GM19397 (cell line): ENCODE measurements around the gene TMEM63C.

Source experiments
- ATAC-seq: cut with Tn5 transposase; IDR thresholded peaks from one replicate; pipeline ENCODE4 v1.9.1; 2021; ENCODE audit warnings: mild to moderate bottlenecking, moderate library complexity; ENCODE audit not compliant: unreplicated experiment

TMEM63C gene, protein sequence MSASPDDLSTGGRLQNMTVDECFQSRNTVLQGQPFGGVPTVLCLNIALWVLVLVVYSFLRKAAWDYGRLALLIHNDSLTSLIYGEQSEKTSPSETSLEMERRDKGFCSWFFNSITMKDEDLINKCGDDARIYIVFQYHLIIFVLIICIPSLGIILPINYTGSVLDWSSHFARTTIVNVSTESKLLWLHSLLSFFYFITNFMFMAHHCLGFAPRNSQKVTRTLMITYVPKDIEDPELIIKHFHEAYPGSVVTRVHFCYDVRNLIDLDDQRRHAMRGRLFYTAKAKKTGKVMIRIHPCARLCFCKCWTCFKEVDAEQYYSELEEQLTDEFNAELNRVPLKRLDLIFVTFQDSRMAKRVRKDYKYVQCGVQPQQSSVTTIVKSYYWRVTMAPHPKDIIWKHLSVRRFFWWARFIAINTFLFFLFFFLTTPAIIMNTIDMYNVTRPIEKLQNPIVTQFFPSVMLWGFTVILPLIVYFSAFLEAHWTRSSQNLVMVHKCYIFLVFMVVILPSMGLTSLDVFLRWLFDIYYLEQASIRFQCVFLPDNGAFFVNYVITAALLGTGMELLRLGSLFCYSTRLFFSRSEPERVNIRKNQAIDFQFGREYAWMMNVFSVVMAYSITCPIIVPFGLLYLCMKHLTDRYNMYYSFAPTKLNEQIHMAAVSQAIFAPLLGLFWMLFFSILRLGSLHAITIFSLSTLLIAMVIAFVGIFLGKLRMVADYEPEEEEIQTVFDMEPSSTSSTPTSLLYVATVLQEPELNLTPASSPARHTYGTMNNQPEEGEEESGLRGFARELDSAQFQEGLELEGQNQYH

DNA sequence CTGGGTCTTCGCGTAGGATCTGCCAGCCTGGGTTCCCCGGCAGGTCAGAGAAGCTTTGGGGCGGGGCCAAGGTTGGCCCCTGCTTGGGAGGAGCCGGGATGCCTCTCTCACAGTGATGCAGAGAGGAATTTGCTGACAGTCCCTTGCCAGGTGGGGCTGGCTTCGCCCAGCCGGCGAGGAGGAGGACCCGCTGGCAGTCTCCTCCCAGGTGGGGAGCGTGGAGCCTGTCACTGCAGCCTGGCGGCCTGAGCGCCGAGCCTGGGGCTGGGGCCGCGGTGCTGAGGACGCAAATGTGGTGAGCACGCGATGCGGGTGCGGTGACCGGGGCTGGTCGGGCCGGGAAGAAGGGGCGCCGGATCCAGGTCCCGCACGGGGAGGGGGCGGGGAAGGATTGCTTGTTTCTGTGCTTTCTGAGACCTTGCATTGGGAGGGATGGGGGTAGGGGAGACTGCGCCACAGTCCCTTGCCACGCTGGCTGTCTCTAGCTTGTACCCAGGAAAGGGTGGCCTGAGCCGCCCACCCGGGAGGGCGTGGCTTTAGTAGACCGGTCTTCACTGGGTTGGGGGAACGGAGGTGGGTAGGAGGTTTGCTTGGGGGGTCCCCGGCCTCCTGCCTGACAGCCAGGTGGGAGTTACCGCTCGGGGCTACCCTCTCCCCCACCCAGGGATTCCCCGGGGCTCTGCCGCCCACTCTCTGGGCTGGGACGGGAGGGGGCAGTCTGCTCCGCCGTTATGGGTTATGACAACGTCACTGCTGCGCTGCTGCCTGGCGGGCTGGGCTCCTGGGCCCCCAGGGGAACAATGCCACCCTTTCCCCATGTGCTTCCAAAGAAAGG, at the start of gene TMEM63C:
TMEM63C (plus strand) TSS at position 196 of the 835 bp plus-strand sequence. CDS start 37,016 bp downstream, outside the sequence.
- no peak for ATAC-seq

DNA sequence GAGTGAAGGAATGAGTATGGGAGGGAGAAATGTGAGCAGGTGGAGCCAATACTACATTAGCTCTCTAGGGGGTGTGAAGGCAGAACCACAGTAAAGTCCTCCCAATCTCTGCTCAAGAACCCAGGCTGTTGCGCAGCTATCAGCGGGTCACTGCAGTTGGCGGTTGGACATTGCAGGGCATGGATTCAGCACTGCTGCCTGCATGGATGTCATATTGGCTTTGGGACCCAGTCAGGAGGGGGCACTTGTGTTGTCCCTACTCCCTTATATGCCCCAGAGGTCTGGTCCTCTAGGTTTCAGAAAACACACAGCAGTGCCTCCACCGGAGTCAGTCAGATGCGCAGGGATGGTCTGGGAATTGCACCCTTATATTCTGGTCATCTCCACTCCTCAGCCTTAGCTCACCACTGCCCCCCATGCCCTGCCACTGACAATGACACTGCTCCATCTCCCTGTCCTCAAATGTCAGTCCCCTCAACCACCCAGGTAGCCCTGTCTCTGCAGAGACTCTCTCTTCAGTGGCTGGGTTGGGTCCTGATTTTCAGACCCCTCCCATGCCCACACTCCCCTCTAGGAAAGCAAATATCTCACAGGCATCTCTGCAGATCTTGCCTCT, 49.6 kb upstream of the TMEM63C start:
- ATAC-seq, result no peak

DNA sequence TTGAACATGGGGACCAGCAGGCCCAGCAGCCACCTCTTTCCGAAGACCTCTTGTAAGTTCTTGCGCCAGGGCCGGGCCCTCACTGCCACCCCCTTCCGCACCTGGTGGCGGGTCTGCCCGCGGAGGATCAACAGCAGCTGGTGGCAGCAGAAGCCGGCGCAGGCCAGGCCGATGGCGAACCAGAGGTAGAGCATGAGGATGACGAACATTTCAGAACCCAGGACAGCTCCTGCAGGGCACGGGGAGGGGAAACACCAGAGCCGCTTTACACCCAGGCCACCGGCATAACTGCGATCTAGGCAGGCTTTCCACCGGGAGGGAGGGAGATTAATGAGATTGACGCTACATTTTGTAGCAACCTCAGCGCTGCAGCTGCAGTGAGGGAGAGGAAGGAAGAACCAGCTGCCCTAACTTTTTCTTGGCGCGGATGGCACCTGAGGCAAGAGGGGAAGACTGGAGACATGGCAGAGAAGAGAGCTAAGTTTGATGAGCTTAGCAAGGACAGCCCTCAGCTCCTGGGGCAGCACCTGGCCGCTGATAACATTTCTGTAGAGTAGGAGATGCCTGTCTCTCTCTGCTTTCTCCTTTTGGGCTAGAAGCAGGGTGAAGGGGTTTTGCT, 47.8 kb upstream of the TMEM63C start:
- ATAC-seq, result no peak

DNA sequence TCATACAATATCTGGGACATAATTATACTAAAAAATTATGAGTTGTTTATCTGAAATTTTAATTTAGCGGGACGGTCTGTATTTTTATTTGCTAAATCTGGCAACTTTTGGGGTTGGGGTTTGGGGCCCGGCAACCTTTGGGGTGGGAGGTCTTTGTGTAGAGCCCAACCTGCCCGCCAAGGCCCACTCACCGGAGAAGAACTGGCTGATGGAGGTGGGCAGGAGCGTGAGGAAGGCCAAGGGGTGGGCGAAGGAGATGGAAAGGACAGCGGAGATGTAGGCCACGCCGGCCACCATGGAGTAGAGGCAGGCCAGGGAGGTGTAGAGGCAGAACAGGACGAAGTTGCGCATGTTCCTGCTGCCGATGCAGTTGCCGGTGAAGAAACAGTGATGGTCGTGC, 42.6 kb upstream of the TMEM63C start:
- no peak for ATAC-seq

DNA sequence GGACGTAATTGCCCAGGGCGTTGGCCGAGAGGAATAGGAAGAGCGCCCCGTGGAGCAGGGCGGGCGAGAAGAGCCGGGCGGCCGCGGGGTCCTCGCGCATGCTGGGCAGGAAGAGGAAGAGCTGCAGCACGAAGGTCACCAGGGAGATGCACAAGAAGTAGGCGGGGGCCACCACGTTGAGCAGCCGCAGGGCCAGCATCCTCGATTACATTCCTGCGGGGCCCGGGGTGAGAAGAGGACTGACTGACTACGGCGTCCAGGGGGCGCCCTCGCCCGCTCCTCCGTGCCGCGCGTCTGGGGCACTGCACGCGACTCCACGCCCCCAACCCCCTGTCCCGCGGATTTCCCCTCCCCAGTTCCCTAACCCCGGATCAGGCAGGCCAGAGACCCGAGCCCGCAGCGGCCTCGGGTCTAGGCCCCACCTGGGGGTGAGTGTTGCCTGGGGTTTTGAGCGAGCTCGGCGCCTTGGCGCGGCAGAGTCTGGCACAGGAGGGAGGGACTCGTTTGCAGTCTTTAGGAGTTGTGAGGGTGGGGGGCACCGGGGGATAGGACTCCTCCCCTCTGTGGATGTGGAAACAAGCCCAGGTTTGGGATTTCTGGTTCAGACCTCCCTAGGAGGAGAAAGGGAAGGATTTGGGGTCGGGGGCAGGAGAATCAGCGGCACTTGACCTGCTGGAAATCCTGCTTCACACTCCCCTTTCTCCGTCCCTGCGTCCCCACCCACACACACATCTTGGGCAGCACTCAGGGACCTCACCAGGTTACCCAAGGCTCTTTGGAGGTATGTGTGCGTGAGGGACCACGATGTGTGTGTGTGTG, 41.8 kb upstream of the TMEM63C start:
- ATAC-seq, result no peak

DNA sequence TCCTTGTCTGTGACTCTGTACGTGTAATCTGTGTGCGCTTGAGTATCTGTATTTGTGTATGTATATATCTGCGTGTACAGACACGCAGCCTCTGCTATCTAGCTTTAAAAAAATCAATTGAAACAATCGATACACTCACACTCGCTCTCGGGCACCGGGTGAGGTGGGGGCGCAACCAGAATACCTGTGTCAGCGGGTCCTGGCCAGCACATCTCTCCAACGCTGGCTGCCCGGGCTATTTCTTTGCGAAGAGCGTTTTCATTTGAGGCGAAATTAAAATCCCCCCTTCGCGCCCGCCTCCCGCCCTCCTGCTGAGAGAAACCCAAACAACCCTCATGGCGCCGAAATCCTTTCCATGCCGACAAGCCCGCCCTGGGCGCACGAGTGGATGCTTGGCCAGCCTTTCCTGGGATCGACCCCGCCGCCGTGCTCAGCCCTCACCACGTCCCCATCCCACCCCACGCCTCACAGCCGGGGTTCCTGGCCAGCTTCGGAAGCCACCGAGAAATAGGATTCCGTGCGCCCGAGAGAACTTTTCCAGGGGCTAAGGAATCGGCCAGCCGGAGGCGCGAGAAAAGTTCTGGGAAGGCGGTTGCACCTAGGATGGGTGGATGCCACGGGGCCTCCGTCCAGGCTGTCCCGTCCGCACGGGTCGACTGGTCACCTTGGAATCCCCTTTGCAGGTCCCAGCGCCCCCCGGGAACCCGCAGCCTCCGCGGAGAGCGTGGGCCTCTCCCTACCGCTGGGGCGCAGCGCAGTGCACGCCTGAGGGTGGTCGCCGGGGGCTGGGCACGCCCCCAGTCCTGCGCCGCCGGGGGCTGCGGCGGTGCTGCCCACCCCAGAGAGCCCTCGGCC, 41.0 kb upstream of the TMEM63C start:
- no peak for ATAC-seq

DNA sequence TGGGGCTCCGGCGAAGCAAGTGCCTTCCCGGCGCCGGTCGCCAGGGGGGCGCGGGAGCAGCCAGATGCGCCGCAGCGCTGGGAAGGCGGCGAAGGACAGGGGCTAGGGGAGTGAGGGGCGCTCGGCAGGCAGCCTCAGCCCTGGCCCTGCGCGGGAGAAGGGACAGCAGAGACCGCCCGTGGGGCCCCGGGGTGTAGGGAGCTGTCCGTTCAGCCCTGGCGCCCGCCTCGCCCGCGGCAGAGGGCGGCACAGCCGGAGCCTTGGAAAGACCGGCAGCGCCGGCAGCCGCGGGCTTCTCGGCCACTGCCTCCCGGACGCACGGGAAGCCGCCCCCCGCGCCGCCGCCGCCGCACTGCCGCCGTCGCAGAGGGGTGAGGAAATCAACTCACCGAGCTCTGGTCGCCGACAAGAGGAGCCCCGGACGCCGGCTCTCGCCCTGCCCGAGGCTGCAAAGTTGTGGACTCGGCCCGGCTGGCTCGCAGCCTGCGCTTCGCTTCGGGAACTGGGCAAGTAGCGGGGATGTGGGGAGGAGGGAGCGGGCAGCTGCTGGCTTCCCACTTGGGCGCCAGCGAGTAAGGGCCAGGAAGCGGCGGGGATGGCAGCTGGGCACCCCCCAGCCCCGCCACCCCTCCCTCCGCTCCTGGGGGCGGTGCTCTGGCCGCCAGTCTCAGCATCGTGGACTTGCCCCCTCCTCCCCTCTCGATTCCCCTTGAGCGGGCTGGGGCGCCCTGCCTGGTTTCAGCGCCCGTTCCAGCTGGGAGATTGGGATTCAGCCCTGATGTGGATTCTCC, 40.2 kb upstream of the TMEM63C start, which contains the start of gene ZDHHC22:
ZDHHC22 (minus strand) TSS at position 578 of the 791 bp plus-strand sequence. CDS start 2,053 bp downstream, outside the sequence.
- no peak for ATAC-seq

DNA sequence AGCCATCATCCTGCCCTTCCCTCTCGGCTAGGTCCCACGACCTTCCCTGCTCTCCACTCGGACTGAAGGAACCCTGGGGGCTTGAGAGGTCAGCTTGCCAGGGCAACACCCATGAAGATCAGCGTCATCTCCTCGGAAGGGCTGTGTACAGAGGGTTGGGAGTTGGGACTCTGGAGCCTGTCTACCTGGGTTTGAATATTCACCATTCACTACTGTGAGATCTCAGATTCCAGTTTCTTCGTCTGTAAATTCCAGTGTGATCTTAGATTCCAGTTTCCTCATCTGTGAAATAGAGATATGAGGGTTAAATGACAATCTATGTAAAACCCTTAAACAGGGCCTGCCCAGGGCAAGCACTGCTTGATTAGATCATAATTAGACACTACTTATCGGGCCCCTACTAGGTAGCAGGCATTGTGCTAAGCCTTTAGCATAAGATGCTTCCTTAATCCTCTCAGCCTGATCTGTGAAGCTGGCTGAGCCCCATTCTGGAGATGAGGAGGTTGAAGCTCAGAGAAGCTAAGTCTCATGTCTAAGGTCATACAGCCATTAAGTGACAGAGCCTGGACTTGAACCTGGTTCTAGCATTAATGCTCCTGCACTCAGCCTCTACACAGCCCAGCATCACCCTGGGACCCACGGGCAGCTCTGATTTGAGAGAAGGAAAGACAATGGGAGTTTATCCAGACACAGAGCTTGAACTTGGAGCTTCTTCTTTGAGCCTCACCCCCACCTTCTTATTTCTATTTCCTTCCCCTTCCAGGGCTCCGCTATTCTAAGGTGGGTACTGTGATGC, 39.4 kb upstream of the TMEM63C start:
- ATAC-seq, result no peak

DNA sequence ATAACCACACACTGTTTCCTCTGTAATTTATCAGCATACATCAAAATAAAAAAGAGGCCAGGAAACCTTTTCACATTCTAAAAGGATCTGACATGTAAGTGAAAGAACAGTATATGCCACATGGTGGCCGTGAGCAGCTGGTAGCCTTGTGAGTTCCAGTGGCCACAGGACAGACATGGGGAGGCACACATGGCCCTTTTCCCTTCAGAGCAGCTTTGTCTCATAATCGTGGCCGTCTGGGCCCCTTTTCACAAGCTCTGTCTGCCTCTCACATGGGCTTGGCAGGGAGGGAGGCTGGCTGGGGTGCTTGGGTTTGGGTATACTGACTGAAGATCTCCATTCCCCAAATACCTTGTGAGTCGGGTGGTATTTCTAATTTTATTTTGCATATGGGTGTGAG, 38.5 kb upstream of the TMEM63C start:
- ATAC-seq, result no peak

DNA sequence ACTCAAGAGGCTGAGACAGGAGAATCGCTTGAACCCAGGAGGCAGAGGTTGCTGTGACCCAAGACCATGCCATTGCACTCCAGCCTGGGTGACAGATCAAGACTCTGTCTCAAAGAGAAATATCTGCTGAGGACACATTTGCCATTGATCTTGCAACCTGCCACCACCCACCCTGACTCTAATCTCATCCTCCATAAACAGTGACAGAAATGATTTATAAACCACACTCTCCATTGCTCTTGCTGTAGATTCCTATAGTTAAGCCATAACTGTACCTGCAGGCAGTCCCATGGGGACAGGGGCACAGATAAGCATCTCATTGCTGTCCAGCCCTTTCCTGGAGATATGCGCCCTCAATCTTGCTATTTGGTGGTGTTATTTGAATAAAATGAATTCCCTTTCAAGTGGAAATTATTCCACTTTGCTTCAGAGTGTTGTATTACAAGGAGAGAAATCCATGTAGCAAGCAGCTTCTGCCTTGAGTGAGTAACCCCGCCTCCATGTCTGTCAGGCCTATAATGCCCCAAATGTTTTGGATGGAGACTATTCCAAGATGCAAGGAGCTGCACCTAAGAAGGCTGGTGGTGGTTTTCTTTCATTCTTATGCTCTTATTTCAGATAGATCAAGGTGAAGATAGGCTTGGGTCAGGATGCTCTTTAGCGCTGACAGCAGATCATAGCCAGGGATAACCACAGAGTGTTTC, 37.0 kb upstream of the TMEM63C start:
- ATAC-seq, result no peak

DNA sequence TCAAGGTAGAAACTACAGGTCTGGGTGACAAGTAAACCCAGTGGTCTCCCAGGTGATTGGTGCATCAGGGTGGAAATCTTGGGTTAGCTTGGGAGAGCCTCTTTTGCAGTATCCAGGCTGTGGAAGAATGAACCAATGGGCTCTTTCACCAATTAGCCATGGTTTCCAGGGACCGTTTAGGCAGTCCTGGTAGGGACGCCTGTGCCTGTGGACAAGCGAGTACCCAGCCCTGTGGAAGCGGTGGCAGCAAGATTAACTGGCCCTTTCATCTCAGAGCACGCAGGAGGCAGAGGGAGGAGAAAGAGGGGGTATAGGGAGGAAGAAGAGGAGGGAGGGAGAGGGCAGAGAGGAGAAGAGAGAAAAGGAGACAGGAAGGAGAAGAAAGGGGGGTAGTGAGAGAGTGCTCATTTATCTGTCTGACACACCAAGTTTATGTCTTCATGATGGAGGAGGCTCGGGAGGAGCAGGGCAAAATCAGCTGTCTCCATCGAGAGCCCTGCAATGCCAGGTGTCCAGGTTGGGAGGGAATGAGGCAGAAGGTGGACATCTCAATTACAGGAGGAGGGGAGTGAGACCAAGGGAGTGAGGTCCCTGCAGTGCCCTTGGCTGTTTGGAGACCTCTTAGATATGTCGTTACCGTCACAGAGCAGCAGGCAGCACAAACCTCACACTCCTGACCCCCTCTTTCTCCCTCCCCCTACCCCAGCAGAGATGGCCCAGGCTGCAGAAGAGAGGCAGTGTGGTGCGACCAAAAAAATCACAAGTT, 35.4 kb upstream of the TMEM63C start:
- no peak for ATAC-seq

DNA sequence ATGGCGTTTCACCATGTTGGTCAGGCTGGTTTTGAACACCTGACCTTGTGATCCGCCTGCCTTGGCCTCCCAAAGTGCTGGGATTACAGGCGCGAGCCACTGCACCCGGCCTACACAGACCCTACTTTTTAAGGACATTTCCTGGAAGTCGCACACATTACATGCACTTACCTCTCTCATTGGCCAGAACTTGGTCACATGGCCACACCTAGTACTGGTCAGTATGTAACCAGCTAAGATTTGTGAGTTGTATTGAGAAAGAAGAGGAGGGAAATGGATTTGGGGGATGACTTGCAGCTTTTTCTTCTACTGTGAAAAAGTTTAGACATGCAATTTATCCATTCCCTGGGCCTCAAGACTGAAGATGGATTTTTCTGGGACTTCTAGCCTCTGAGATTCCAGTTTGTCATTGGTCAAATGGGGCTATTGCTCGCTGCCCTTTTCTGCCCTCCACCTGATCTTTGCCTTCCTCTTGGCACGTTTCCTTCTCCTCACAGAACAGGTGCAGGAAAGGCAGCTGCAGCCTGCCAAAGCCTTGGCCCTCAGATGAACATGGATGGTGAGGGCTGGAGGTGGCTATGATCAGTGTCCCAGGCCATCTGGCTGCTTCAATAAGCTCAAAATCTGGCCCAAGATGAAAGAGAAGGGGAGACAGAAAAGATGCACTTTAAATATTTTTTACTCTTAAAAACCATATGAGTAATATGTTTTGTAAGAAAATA, 32.9 kb upstream of the TMEM63C start:
- ATAC-seq, result no peak

DNA sequence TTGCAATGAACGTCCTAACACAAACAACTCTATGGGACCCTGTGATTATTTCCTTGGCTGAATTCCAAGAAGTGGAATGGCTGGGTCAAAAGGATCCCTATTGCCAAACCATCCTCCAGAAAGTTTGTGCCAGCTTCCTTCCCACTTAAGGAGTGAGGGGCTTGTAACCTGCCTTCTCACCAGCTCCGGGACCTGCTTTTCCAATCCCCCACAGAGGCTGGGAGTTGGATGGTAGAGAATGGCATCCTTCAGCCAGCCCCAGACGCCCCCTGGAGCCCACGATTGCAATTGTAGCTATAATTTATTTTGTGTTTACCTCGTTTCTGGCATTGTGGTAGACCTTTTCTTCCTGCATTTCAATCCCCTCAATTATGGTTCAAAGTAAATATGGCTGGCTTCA, 30.4 kb upstream of the TMEM63C start:
- no peak for ATAC-seq

DNA sequence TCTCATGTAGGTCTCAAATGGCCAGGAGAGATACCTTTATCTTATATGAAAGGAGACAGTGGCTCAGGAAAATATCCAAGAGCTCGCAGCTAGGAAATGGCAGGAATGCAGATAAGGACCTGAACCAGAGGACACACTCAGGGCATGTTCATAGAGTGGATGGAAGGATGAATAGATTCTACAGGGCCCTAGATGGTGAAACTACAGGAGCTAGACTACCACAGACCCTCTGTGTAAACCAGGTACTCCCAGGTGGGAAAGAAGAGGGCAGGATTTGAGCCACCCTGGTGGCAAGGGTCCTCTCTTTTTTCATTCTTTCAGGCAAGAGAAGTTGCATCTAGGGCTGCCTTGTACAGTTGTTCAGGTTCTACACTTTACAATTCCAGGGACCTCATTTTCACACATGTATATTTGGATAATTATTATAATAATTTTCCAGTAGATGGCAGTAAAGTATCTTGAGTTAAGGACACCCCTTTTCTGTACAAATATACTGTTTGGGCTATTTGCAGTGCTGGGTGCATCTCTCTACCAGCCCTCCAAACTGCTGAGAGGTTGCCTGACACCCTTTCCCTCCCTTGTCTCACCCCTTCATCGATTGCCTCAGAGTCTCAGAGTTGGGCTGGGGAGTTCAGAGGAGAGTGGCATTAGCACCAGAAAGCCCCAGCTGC, 29.5 kb upstream of the TMEM63C start:
- ATAC-seq, result no peak
